PC-3 (cell line): ENCODE measurements around the gene EIPR1.

Experiments used
- CTCF ChIP-seq: fragments of 300-600 bp; sonication (generic); conservative IDR thresholded peaks from 2 replicates; pipeline ENCODE4 v1.5.1; 2017; ENCODE audit warnings: antibody characterized with exemption, low read depth, mild to moderate bottlenecking, low read length
- EZH2 ChIP-seq: fragments of 300-600 bp; sonication (generic); IDR thresholded peaks from one replicate; pipeline ENCODE4 v1.6.1; 2017; ENCODE audit warnings: antibody characterized with exemption, mild to moderate bottlenecking, low read length; ENCODE audit not compliant: unreplicated experiment
- EZH2phosphoT487 ChIP-seq: fragments of 300-600 bp; sonication (generic); IDR thresholded peaks from 2 replicates; pipeline ENCODE4 v1.6.1; 2018; ENCODE audit warnings: mild to moderate bottlenecking, antibody characterized with exemption, low read length, borderline replicate concordance

- TF ChIP-seq CTCF (no peak), EZH2 (no peak), EZH2phosphoT487 (no peak)
Measured at GRCh38 chr2:3399829-3400228, 22.2 kb upstream of the EIPR1 start.
